GM18951 (cell line): ENCODE data around the gene SCTR.

Source experiments
- POLR2A ChIP-seq: IDR thresholded peaks from 4 replicates; pipeline ENCODE4 v1.6.1; 2011; ENCODE audit warnings: mild to moderate bottlenecking; ENCODE audit not compliant: insufficient read length, insufficient read depth; ENCODE audit errors: extremely low read depth
- in situ Hi-C: fragments of 300-500 bp; cut with MboI; formaldehyde crosslinking; loops from one replicate; pipeline ENCODE4 v1.12.0; 2022; ENCODE audit warnings: low sequenced_read_pairs, mixed read lengths, inconsistent platforms; ENCODE audit not compliant: unreplicated experiment

SCTR gene

GRCh38 chr2:119519057-119519408, 5.2 kb downstream of the SCTR start:
- no peak for TF ChIP-seq POLR2A
- in situ Hi-C loops = no loop called here

DNA sequence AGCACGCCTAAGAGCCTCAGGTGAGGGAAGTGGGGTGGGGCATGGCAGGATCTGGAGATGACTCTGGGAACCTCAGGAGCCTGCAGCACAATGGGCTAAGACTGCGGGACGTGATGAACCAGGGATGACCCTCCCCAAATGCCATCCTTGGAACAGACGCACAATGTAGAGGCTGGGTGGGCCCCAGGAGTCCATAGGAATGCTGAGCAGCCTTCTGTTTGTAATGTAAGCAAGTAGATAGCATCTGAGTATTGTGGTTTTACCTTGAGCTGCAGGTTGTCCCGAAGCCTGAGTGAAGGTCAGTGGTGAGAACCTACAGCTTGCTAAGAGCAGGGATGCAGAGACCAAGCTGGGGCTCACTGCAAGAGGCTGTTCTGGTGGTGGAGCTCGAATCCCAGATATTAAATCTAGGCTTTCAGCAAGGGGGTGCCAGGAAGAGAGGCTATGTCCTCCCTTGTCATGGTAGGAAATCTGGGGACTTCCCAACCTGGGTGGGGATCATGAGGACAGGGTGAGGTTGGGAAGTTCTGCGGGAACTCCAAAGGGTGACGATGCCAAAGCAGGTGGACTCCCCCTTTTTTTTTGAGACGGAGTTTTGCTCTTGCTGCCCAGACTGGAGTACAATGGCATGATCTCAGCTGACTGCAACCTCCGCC, 5.8 kb downstream of the SCTR start:
- no peak for TF ChIP-seq POLR2A
- in situ Hi-C loops = no loop called here

DNA sequence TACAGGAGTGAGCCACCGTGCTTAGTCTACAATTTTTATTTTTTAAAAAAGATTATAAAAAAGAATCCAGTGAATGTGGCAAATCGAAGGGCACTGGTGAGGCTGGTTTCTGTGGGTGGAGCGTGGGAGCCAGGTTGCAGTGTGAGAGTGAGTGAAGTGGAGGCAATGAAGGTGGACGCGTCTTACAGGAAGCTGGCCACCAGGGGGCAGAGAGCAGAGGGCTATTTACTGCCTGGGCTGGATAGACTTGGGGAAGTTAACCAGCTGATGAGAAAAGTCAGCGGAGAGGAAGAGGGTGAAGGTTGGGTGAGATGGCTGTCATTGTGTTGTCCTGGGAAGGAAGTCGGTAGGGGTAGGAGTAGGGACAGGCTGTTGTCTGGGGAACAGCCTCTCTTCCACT, 6.8 kb downstream of the SCTR start:
- TF ChIP-seq POLR2A = no peak
- in situ Hi-C loops = no loop called here

DNA sequence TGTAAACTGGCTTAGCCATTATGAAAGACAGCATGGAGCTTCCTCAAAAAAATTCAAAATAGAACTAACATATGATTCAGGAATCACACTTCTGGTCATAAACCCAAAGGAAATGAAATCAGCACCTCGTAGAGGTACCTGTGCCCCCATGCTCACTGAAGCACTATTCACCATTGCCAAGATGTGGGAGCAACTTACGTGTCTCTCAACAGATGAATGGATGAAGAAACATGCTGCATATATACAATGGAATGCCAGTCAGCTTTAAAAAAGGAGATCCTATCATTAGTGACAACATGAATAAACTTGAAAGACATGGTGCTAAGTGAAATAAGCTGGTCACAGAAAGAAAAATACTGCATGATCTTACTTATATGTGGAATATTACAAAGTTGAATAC, 8.2 kb downstream of the SCTR start:
- in situ Hi-C loops = no loop called here
- TF ChIP-seq POLR2A = no peak

DNA sequence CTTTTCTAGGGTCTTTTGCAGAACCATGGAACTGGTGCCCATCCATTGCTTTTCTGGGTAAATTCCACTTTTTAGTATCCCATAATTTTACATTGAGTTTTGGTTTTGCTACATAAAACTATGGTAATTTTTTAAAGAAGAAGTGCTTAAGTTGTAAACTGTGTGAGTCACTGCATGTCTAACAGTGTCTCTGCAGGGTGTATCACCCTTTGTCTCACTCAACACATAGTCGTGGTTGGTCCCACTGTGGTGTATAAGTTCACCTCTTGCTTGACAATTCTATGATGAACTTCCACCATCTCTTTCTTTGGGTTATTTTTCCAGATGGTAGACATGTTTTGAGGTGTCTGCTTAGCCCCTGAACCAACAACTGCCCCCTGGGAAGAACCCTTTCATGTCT, 10.5 kb downstream of the SCTR start:
- in situ Hi-C loops = no loop called here
- TF ChIP-seq POLR2A = no peak

- in situ Hi-C loops = no loop called here
- TF ChIP-seq POLR2A = no peak
Observed at GRCh38 chr2:119512946-119513345, 11.3 kb downstream of the SCTR start.

GRCh38 chr2:119511989-119512388, 12.3 kb downstream of the SCTR start:
- in situ Hi-C loops = no loop called here
- TF ChIP-seq POLR2A = no peak

- TF ChIP-seq POLR2A = no peak
- in situ Hi-C loops = no loop called here
Observed at GRCh38 chr2:119508756-119509155, 15.5 kb downstream of the SCTR start.

- in situ Hi-C loops = no loop called here
- no peak for TF ChIP-seq POLR2A
Observed at GRCh38 chr2:119496682-119497081, 27.6 kb downstream of the SCTR start.

DNA sequence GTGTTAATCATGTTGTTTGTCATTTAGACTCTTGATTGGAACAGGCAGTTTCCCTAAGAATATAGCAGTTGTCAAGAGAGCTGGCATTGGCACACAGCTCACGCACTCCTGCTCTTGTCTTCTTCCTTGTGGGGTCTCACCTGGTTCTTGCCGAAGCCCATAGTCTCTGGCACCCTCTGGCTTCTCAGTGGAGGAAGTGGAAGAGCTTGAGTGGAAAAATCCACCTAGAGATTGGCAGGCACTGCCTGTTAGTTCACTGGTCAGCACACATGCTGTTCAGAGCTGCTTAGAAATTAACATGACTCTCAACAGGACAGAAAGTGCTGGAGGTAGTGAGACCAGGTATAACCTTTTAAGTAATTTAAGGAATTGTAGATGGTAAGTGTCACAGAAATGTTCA, 28.3 kb downstream of the SCTR start:
- TF ChIP-seq POLR2A = no peak
- in situ Hi-C loops = no loop called here

DNA sequence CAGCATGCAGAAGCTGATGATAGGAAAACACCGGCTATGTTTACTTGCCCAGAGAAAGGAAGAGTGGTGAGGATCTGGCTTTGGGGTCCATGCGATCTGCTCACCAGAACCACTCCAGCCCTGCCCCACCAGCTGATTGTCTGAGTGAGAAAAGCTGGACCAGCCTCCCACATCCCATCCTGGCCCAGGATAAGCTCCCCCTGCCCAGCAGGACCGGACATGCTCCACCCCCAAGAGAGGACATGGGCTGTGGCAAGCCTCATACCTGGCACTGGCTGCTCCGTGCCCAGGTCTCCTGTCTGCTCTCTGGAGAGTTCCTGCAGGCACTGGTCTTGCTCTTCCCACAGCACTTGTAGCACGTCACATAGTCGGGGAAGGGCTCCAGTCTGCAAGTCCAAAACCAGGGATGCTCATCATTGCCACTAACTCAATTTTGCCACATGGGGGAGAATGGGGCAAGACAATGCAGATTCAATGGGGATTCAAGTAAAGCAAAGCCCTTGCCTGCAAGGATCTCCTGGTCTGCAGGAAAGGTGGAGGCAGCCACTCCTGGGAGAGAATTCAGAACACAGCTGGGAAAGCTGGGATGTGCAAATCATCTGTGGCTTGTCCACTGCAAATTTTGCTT, 30.0 kb downstream of the SCTR start:
- no peak for TF ChIP-seq POLR2A
- in situ Hi-C loops = no loop called here

DNA sequence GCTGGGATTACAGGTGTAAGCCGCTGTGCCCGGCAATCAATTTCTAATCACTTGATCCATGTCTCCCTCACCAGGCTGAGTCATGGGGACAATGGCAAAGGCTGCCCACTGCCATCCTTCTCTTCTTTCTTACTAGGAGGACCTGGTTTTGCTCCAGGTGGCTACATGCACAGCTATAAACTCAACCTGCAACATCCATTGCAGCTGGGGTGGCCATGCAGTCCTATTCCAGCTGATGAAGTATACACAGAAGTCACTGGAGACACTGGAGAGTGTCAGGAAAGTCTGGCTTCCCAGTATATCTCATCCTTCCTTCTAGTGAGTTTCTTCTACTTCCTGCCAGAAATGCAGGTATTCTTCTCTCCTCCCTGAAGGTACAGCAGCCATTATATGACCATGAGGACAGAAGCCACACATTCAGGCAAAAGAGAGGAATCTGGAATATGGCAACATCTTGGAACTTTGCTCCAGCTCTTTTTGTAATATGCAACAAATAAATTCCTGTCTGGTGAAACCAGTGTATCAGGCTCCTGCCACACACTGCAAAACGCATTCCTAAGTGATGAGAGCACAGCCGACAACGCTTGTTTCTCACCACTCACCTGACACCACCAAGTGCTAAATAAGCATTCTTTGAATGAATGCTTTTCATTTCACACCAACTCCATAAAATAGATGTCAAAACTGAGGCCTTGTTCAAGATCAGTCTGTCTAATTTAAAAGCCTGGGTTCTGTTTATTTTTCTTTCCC, 32.3 kb downstream of the SCTR start:
- no peak for TF ChIP-seq POLR2A
- in situ Hi-C loops = no loop called here

DNA sequence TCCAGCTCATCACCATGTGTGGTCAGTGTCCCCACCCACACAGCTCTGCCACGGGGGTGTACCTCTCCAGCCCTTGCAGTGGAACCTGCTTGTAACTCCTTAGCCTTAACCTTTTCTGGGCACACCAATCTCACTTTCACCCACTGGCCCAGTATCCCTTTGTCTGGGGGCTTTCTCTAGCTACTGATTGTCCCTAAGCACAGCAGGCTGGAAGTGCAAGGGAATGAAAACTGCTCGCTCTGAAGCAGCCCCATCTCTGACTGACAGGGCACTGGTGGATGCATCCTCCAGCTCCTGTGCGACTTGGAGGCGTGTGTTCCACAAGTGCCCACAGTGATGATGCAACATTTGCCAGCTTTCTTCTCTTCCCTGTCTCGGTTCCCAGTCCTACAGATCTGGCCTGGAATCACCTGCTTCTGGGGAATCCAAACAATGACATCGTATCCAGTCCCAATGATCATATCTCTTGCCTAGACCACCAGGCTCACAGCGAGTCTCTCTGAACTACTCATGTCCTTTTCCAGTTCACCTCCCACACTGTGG, 33.6 kb downstream of the SCTR start:
- in situ Hi-C loops = no loop called here
- no peak for TF ChIP-seq POLR2A

GRCh38 chr2:119490106-119490505, 34.2 kb downstream of the SCTR start:
- in situ Hi-C loops = no loop called here
- TF ChIP-seq POLR2A = no peak
